ENCODE data around the gene BTK. TPM values are rescaled to one million over a fixed set of nuclear protein-coding genes. Genes with fewer than 3 reads are reported as not detected.

BTK gene
- 0.30 TPM for polyA plus RNA-seq (2013, experiment 1 of 2)
- polyA plus RNA-seq (2013, experiment 2 of 2) = 0.33 TPM

GRCh38 chrX:101385795-101386541 lies at the start of gene BTK:
BTK (minus strand) TSS chrX:101386191; CDS start chrX:101375284, 10,907 bp downstream.
- Histone ChIP-seq H3K18ac (ENCODE audit: low read depth in 1 of 2, low read length in 2 of 2) (no peak within 1 kb of the TSS), H3K27ac (ENCODE audit: low read length, poor library complexity, severe bottlenecking) (no peak within 1 kb of the TSS), H2AFZ (ENCODE audit: low read depth, low read length) (no peak within 1 kb of the TSS), H3K23ac (ENCODE audit: low read length in 2 of 2) (no peak within 1 kb of the TSS), H3K4me1 (ENCODE audit: control insufficient read depth, insufficient read depth, low read depth, low read length) (no peaks in the 10 kb centered on the region), H3K4me3 (ENCODE audit: insufficient read depth in 1 of 2, low read depth in 1 of 2, low read length in 2 of 2) (no peak within 1 kb of the TSS), H3K27me3 (ENCODE audit: control insufficient read depth in 1 of 2, insufficient read depth in 1 of 2, low read length in 2 of 2) (peaks cover 0 to 22% of the 10 kb centered on the region in 2 experiments), H3K36me3 (ENCODE audit: control insufficient read depth in 1 of 2, insufficient read depth in 2 of 2, low read depth in 1 of 2, low read length in 2 of 2) (no peaks in the 10 kb centered on the region), H3K14ac (ENCODE audit: low read length in 2 of 2) (no peak within 1 kb of the TSS), H3K9me3 (ENCODE audit: control insufficient read depth, low read length) (no peaks in the 10 kb centered on the region), H2AK5ac (ENCODE audit: low read length, severe bottlenecking) (no peak within 1 kb of the TSS), H3K9ac (ENCODE audit: low read length) (no peak within 1 kb of the TSS), H2BK12ac (ENCODE audit: low read length in 2 of 2) (no peak within 1 kb of the TSS), H3K4ac (ENCODE audit: low read depth in 1 of 2, low read length in 2 of 2) (no peak within 1 kb of the TSS), H3K79me1 (replicated peaks; ENCODE audit: low read length, poor library complexity, severe bottlenecking) (no peaks in the 10 kb centered on the region), H4K91ac (ENCODE audit: low read length) (no peak within 1 kb of the TSS), H2BK5ac (ENCODE audit: low read depth, low read length, poor library complexity, severe bottlenecking) (no peak within 1 kb of the TSS), H4K8ac (ENCODE audit: low read length) (no peak within 1 kb of the TSS), H2BK15ac (ENCODE audit: low read depth, poor library complexity, severe bottlenecking) (no peak within 1 kb of the TSS), H2BK120ac (ENCODE audit: low read depth, low read length) (no peak within 1 kb of the TSS), H3K4me2 (ENCODE audit: low read length, poor library complexity, severe bottlenecking) (no peak within 1 kb of the TSS)
- WGBS = 80% methylated on average over 9 of the region's 9 CpGs
- DNase-seq = no peak

GRCh38 chrX:101430457-101431078 lies 44.6 kb upstream of the BTK start:
- Histone ChIP-seq H3K4me3 (ENCODE audit: insufficient read depth in 1 of 2, low read depth in 1 of 2, low read length in 2 of 2) (no peak overlapping the region), H2AFZ (ENCODE audit: low read depth, low read length) (no peak overlapping the region), H2BK5ac (ENCODE audit: low read depth, low read length, poor library complexity, severe bottlenecking) (no peak overlapping the region), H3K18ac (ENCODE audit: low read depth in 1 of 2, low read length in 2 of 2) (no peak overlapping the region), H3K9ac (ENCODE audit: low read length) (peak overlapping the region; percentile 21), H3K4ac (ENCODE audit: low read depth in 1 of 2, low read length in 2 of 2) (no peak overlapping the region), H2BK12ac (ENCODE audit: low read length in 2 of 2) (no peak overlapping the region), H3K27ac (ENCODE audit: low read length, poor library complexity, severe bottlenecking) (no peak overlapping the region), H3K4me1 (ENCODE audit: control insufficient read depth, insufficient read depth, low read depth, low read length) (no peaks in the 10 kb centered on the region), H4K91ac (ENCODE audit: low read length) (no peak overlapping the region), H3K4me2 (ENCODE audit: low read length, poor library complexity, severe bottlenecking) (no peak overlapping the region), H3K79me1 (replicated peaks; ENCODE audit: low read length, poor library complexity, severe bottlenecking) (peaks cover 3% of the 10 kb centered on the region), H3K23ac (ENCODE audit: low read length in 2 of 2) (no peak overlapping the region), H3K9me3 (ENCODE audit: control insufficient read depth, low read length) (peaks cover 12% of the 10 kb centered on the region), H2AK5ac (ENCODE audit: low read length, severe bottlenecking) (no peak overlapping the region), H4K8ac (ENCODE audit: low read length) (no peak overlapping the region), H3K27me3 (ENCODE audit: control insufficient read depth in 1 of 2, insufficient read depth in 1 of 2, low read length in 2 of 2) (no peaks in the 10 kb centered on the region), H3K36me3 (ENCODE audit: control insufficient read depth in 1 of 2, insufficient read depth in 2 of 2, low read depth in 1 of 2, low read length in 2 of 2) (peaks cover 7 to 23% of the 10 kb centered on the region in 2 experiments), H2BK15ac (ENCODE audit: low read depth, poor library complexity, severe bottlenecking) (no peak overlapping the region), H3K14ac (ENCODE audit: low read length in 2 of 2) (no peak overlapping the region), H2BK120ac (ENCODE audit: low read depth, low read length) (no peak overlapping the region)
- WGBS = 90% methylated on average over 2 of the region's 2 CpGs
- DNase-seq = peak; percentile 72

- no peak overlapping the region for H2BK15ac ChIP-seq (ENCODE audit: low read depth, poor library complexity, severe bottlenecking)
- peaks cover 12% of the 10 kb centered on the region for H3K9me3 ChIP-seq (ENCODE audit: control insufficient read depth, low read length)
- H2BK12ac ChIP-seq (ENCODE audit: low read length in 2 of 2) = no peak overlapping the region
- no peak overlapping the region for H4K91ac ChIP-seq (ENCODE audit: low read length)
- H3K4me3 ChIP-seq (ENCODE audit: insufficient read depth in 1 of 2, low read depth in 1 of 2, low read length in 2 of 2) = no peak overlapping the region
- no peak overlapping the region for H2AFZ ChIP-seq (ENCODE audit: low read depth, low read length)
- H2BK120ac ChIP-seq (ENCODE audit: low read depth, low read length) = no peak overlapping the region
- H4K8ac ChIP-seq (ENCODE audit: low read length) = no peak overlapping the region
- peaks cover 3% of the 10 kb centered on the region for H3K79me1 ChIP-seq (replicated peaks; ENCODE audit: low read length, poor library complexity, severe bottlenecking)
- H2AK5ac ChIP-seq (ENCODE audit: low read length, severe bottlenecking) = no peak overlapping the region
- no peak overlapping the region for H3K14ac ChIP-seq (ENCODE audit: low read length in 2 of 2)
- no peaks in the 10 kb centered on the region for H3K4me1 ChIP-seq (ENCODE audit: control insufficient read depth, insufficient read depth, low read depth, low read length)
- peak overlapping the region; percentile 21 for H3K9ac ChIP-seq (ENCODE audit: low read length)
- no peaks in the 10 kb centered on the region for H3K27me3 ChIP-seq (ENCODE audit: control insufficient read depth in 1 of 2, insufficient read depth in 1 of 2, low read length in 2 of 2)
- no peak overlapping the region for H3K27ac ChIP-seq (ENCODE audit: low read length, poor library complexity, severe bottlenecking)
- DNase-seq = peak; percentile 69
- H3K18ac ChIP-seq (ENCODE audit: low read depth in 1 of 2, low read length in 2 of 2) = no peak overlapping the region
- 7% methylated on average over 1 of the region's 1 CpG for WGBS
- H3K4ac ChIP-seq (ENCODE audit: low read depth in 1 of 2, low read length in 2 of 2) = no peak overlapping the region
- H3K36me3 ChIP-seq (ENCODE audit: control insufficient read depth in 1 of 2, insufficient read depth in 2 of 2, low read depth in 1 of 2, low read length in 2 of 2) = peaks cover 7 to 24% of the 10 kb centered on the region in 2 experiments
- no peak overlapping the region for H3K23ac ChIP-seq (ENCODE audit: low read length in 2 of 2)
- H3K4me2 ChIP-seq (ENCODE audit: low read length, poor library complexity, severe bottlenecking) = no peak overlapping the region
- H2BK5ac ChIP-seq (ENCODE audit: low read depth, low read length, poor library complexity, severe bottlenecking) = no peak overlapping the region
Measured at GRCh38 chrX:101429934-101430333, 43.9 kb upstream of the BTK start.

GRCh38 chrX:101427954-101428353 lies 42.0 kb upstream of the BTK start:
- Histone ChIP-seq H2AFZ (ENCODE audit: low read depth, low read length) (no peak overlapping the region), H2BK120ac (ENCODE audit: low read depth, low read length) (no peak overlapping the region), H2BK12ac (ENCODE audit: low read length in 2 of 2) (no peak overlapping the region), H3K9ac (ENCODE audit: low read length) (no peak overlapping the region), H3K79me1 (replicated peaks; ENCODE audit: low read length, poor library complexity, severe bottlenecking) (peaks cover 2% of the 10 kb centered on the region), H2AK5ac (ENCODE audit: low read length, severe bottlenecking) (no peak overlapping the region), H3K4me3 (ENCODE audit: insufficient read depth in 1 of 2, low read depth in 1 of 2, low read length in 2 of 2) (no peak overlapping the region), H3K23ac (ENCODE audit: low read length in 2 of 2) (no peak overlapping the region), H3K27ac (ENCODE audit: low read length, poor library complexity, severe bottlenecking) (no peak overlapping the region), H2BK15ac (ENCODE audit: low read depth, poor library complexity, severe bottlenecking) (no peak overlapping the region), H3K14ac (ENCODE audit: low read length in 2 of 2) (no peak overlapping the region), H3K36me3 (ENCODE audit: control insufficient read depth in 1 of 2, insufficient read depth in 2 of 2, low read depth in 1 of 2, low read length in 2 of 2) (peaks cover 7 to 29% of the 10 kb centered on the region in 2 experiments), H3K18ac (ENCODE audit: low read depth in 1 of 2, low read length in 2 of 2) (no peak overlapping the region), H3K4me2 (ENCODE audit: low read length, poor library complexity, severe bottlenecking) (no peak overlapping the region), H4K8ac (ENCODE audit: low read length) (no peak overlapping the region), H3K4ac (ENCODE audit: low read depth in 1 of 2, low read length in 2 of 2) (no peak overlapping the region), H2BK5ac (ENCODE audit: low read depth, low read length, poor library complexity, severe bottlenecking) (no peak overlapping the region), H3K27me3 (ENCODE audit: control insufficient read depth in 1 of 2, insufficient read depth in 1 of 2, low read length in 2 of 2) (no peaks in the 10 kb centered on the region), H3K4me1 (ENCODE audit: control insufficient read depth, insufficient read depth, low read depth, low read length) (no peaks in the 10 kb centered on the region), H4K91ac (ENCODE audit: low read length) (no peak overlapping the region), H3K9me3 (ENCODE audit: control insufficient read depth, low read length) (peaks cover 12% of the 10 kb centered on the region)
- no peak for DNase-seq
- WGBS = no CpG with 5 or more reads among the region's 2 CpGs

Data from mesenchymal stem cell (in vitro differentiated cells and primary cell).